Renal pelvis (tissue), 4 donors: Measurements from ENCODE around the gene PPM1E. TPM values are rescaled to one million over a fixed set of nuclear protein-coding genes. Genes with fewer than 3 reads are reported as not detected.
"Not testable (repeated sequence)": the region's sequence is repeated elsewhere in the genome, so short reads cannot be mapped to it uniquely, and the experiment has no call there.

Source experiments
- DNase-seq: peaks from one replicate; pipeline ENCODE4 v3.0.0-alpha.2; 2013
- polyA plus RNA-seq, 3 donors: library from polyadenylated mRNA; unstranded; fragments of 120-200 nt; gene quantifications; one replicate each; pipeline ENCODE4 v1.2.1, GENCODE V29; 2013; ENCODE audit not compliant: insufficient read length in 3 of 3

PPM1E gene
- polyA plus RNA-seq, 3 donors, result 3.0 to 4.3 (median 4.2) TPM

DNA sequence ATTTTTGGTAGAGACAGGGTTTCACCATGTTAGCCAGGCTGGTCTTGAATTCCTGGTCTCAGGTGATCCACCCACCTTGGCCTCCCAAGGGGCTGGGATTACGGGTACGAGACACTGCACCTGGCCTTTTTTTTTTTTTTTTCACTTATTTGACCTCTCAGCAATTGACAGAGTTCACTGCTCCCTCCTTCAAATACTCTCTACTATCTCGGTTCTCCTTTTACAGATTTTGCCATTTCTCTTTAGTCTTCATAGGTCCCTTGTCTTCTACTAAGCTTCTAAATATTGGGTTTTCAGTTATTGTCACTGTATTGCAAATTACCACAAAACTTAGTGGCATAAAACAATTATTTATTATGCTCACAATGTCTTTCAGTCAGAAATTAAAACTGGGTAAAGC, 191.8 kb downstream of the PPM1E start:
- DNase-seq, result no peak

DNA sequence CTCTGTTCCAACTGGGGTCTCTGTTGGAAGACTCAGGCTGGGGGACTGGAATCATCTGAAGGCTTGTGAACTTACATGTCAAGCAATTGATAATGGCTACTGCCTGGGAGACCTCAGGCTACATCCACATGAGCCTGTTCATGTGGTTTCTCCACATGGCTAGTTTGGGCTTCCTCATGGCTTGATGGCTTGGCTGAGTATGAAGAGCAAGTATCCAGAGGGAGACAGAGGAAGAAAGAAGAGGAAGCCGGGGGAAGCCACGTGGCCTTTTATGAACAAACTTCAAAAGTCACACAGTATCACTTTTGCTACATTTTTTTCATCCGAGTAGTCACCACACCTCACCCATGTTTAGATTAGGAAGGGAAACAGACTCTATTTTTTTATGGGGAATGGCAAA, 192.2 kb downstream of the PPM1E start:
- DNase-seq, result no peak

DNA sequence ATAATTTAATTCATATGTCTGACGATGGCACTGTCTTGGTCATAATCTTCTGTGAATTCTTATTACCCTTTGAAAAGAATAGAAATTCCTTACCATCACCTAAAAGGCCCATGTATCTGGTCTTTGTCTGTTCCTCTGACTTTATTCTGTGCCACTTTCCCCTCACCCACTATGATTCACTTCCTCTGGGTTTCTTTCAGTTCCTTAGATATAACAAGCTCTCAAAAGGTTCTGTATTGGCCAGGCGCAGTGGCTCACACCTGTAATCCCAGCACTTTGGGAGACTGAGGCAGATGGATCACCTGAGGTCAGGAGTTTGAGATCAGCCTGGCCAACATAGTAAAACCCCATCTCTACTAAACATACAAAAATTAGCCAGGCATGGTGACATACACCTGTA, 198.7 kb downstream of the PPM1E start:
- DNase-seq, result not testable (repeated sequence)

DNA sequence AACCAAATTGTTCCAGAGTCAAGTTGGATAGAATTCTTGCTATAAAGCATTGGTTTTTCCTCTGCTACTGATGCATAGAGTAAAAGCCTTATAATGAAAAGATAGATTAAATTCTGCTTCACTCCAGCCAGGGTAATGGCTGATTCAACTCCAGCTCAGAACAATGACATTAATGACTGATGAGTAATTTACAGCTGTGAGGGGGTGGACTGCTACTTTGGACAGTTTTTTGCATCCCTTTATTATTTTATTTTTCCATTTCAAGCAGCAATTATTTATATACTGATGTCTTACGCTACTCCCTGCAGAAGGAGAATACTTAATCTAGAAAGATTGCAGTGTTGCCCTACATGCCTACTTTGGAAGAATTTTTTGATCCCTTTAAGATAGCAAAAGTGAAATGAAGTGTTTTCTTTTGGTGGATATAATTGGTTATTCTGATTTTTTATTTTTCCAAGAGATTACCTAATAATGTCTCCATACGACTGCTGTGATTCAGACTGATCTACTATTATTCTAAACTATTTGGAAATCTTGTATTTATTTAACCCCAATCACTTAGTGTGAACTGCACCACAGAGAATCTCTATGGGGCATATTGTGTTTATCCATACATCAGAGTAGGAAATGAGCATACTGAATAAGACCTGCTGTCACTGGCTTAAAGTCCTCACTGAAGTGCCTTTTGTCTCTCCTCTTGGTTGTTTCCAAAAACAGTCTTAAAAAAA, 201.5 kb downstream of the PPM1E start:
- DNase-seq, result no peak

DNA sequence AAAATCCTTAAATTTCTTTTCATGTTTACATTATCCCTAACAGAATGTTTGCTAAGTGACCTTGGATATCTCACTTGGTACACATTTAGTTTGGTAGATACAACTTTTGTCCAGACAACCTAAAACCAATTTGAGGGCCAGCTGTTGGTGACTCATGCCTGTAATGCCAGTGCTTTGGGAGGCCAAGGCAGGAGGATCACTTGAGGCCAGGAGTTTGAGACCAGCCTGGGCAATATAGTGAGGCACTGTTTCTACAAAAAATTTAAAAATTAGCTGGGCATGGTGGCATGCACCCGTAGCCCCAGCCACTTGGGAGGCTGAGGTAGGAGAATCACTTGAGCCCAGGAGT, 202.0 kb downstream of the PPM1E start:
- DNase-seq, result not testable (repeated sequence)

DNA sequence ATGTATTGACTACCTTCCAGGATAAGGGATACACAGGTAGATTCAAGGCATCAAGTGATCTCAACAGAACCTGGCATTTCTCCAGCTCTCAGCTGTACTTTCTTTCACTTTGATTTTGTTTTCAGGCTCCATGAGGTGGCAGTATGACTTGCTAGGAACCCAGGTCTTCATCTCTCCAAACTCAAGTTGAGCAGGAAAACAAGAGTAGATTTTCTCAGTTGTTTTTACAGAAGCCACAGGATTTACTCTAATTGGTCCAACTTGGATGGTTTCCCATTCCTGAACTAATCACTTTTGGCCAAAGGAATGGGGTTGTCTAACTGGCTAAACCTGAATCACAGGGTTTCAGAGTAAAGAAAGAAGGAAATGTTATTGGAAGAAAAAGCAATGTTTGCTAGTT, 204.4 kb downstream of the PPM1E start:
- DNase-seq, result peak; percentile 11

DNA sequence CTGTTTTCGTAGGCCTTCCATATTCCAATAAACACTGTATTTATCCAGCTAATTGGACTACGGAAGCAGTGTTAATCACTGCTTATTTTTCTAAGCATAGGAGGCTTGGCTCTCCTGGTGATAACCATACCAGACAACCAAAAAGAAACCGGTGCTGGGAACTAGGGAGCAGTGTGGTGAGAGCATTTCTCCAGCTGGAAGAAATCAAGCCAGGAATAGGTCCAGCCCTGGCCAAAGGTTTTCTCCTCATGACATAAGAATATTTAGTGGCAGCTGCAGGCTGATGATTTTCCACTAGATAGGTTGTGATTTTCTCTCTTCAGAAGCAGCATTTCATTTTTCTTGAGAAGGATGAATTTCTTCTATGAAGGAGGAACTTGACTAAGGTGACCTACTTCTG, 209.6 kb downstream of the PPM1E start:
- no peak for DNase-seq

DNA sequence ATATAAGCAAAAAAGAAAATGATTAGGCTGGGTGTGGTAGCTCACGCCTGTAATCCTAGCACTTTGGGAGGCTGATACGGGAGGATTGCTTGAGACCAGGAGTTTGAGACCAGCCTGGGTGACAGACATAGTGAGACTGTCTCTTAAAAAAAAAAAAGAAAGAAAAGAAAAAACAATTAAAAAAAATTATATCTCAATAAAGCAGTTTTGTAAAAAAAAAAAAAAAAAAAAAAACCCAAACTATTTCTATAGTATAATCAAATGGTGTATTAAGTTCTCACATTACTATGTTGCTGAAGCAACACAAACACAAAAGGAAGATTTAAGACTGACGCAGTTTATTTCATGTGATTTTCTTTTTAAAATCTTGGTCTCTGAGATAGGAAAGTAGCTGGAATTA, 210.6 kb downstream of the PPM1E start:
- DNase-seq, result no peak

DNA sequence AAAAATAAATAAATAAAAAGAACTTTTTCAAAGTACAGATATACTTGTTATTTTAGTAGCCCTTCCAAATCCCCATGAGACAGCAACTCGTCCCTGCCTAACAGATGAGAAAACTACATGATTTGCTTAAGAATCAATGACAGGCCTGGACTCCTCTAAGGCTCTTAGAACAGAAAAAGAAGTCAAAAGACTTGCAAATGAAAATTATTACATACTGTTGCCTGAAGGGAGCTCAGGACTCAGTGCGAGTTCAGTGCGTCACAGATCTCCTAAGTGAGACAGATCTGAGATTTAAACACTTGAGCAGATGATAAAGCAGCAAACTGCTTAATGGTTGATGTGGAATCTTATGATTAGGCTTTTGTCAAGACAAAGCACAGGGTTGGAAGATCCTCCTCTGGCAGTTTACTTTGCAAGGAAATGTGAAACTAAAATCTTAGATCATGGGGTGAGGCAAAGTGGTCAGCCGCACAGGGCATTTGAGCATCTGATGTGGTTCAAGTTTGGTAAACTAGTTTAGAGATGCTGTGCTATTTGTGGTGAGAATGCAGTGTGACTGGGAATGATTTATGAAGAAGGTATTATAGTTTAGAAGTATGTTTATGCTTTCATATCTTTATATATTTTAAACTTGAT, 212.9 kb downstream of the PPM1E start:
- DNase-seq, result no peak

DNA sequence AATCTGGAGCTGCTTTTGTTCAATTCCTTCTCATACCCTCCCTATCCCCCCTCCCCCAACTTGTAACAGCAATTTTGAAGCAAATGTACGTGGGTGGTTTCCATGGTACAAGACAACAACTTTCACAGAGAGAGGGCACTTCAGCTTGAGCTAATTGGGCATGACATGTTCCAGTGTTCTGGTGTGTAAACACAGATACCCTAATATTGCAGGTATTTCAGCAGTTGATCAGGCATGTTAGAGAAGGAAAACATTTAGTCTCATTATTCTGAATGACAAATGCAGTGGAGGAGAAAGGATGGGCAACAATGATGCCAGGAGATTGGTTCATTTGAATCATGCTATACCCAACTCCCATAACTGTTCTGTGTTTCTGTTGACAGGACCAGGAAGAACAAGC, 213.5 kb downstream of the PPM1E start:
- DNase-seq, result peak; percentile 72

DNA sequence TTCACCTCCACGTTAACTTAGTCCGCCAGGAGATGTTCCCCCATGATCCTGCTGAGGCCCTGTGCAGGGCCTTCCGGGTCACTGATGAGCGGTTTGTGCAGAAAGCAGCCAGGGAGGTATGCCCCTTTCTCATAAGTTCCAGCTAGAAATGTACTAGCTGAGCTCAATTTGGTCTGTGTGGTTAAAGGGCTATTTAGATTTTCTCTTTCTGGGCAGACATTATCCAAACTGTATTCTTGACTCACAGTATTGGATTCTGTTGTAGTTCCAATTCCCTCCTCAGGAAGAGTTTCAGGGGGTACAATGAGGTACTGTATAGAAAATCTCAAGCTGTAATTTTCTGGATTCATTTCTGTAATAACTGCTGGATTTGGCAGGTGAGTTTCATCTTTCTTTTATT, 214.0 kb downstream of the PPM1E start:
- no peak for DNase-seq

DNA sequence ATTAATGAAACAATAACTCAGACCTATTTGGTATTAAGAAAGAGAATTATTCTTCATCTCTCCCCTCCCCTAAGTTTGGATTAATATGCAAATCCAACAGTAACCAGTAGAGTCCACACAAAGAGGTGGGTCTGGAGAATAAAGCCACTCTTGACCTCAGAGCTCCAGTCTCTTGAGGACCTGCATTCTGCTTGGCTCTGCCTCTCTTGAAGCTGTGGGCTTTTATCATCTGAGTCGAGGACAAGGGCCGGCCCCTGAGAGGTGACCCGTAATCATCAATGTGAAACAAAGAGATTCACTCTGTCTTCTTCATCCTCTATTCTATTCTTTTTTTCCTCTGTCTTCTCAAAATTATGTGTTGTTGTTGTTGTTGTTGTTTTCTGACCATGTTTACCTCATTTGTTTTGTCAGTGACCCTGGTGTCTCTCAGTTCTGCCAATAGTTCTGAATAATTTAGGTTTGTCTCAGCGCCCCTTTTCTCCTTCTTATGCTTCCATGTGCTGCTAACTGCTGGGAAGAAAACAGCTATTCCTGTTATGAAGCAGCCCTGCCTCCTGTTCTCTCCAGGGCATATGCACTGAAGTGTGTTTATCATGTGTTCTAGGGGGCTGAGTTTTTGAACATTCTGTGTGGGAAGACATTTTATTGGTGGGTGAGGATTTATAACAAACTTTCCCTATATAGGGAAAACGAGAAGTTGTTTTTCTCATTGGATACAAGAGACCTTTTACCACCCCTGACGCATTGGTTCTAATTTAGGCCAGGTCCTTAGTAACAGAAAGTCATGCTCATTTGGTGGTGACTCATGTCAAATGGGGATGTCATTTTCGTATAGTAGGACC, 215.2 kb downstream of the PPM1E start:
- no peak for DNase-seq

DNA sequence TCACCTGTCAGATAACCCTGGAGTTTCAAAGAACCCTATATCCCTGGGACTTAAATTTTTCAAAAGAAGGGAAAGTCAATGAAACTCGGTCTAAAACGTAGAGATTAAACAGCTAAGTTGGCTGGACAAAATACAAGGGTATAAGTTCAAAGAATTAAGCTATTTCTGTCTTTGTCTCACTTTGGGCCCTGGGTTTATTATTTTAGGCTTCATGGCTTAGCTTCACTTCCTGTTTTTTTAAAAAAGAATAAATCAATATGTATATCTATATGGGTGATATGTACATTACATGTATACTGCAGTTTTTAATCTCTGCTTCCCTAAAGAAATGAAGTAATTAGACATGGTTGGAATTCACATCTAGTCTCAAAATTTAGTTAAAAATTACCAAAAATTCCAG, 218.7 kb downstream of the PPM1E start:
- DNase-seq, result no peak

DNA sequence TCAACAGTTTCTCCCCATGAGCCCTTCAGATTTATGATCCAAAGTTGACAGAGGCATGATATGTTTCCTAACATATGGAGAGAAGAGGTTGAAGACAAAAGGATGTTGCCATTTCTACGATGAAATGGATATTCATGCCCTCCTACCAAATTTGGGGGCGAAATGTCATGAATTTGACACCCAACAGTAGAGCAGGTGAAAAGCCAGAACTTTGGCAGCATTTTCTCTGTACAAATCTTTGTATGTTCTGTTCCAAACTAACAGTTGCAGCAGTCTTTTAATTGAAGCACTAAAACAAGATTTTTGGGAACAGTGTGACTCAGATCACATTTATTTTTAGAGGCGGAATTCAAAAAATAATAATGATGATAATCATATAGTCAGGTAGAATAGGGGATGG, 220.9 kb downstream of the PPM1E start:
- DNase-seq, result no peak

DNA sequence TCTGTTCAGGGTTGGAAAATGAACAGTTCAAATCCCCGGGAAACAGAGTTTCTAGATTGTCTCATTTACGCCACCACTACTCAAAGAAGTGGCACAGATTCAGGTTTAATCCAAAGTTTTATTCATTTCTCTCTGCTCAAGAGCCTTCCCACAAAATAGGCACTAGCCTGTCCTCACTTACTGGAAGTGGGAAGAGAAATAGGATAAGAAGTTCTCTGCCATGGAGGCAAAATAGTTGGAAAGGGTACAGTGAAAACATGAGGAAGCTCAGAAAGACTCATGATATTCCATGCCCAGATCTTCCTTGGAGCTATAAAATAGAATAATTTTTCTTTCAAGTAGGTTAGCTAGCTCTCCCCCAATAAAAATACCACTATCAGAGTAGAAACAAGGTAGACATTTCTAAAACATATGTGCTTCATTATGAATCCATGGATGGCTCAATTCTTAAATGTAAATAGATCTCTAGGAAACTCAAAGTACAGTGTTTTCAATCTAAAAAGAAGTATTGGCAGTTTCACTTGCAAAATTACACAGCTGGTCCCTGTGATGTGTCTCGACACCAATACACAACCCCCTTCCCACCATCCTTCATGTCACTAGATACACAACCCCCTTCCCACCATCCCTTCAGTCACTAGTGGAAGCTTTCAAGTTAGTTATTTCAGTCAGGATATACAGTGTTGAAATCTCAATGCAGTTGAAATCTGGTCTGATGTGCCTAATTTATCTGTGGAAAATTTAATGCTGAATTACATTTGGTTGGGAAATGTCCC, 225.2 kb downstream of the PPM1E start:
- no peak for DNase-seq

DNA sequence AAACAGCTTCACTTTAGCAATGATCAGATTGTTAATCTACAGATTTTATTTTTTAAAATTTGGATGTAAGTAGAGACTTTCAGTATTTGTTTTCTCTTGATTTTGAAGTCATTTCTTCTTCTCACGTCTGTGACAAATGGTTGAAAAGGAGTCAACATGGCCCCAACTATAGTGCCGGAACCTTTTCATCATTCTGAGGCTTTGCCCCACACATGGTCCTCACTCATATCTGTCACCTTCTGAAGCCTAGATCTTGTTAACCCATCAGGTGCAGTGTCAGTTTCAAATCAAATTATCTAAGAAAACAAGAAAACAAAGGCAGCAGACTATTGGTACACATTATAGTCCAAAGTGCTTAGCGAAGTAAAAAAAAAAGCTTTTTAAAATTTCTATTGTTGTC, 227.0 kb downstream of the PPM1E start:
- no peak for DNase-seq

DNA sequence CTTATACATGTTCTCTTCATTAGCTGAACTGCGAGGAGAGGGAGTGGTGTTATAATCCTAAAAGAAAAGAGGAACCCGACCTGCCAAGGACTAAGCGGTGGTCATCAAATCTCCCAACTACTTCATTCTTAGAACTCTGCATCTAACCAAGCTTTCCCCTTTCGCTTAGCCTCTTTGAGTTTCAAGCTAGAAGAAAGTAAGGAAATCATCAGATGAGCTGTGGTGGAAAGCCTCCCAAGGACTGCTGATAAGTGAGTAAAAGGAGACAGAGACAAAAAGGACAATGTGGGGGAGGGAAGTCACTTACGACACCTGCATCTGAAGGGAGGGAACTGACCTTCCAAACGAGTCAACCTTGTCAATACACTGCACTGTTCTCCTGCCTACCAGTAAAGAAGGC, 229.7 kb downstream of the PPM1E start:
- no peak for DNase-seq

DNA sequence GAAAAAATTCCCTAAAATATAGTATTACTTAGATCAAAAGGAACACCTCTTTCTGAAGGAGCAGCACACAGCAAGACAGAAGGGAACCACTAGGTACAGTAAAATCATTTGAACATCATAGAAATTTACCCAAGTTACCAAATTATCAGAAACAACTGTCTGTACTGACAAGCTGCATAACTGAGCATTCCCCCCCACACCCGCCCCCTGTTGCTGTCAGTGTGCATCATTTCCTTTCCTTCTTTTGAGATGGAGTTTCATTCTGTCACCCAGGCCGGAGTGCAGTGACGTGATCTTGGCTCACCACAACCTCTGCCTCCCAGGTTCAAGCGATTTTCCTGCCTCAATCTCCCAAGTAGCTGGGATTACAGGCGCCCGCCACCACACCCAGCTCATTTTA, 230.3 kb downstream of the PPM1E start:
- no peak for DNase-seq

DNA sequence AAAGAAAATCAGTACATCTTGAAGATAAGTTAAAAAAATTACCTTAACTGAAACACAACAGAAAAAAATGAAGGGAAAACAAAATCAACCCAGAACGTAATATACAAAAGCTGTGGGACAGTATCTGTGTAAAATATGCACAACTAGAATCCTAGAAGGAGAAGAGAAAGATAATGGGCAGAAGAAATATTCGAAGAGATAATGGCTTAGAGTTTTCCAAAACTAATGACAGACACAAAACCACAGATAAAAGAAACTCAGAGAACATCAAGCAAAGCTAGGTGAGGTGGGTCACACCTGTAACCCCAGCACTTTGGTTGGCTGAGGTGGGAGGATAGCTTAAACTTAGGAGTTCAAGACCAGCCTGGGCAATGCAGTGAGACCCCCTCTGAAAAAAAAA, 234.0 kb downstream of the PPM1E start:
- DNase-seq, result no peak

DNA sequence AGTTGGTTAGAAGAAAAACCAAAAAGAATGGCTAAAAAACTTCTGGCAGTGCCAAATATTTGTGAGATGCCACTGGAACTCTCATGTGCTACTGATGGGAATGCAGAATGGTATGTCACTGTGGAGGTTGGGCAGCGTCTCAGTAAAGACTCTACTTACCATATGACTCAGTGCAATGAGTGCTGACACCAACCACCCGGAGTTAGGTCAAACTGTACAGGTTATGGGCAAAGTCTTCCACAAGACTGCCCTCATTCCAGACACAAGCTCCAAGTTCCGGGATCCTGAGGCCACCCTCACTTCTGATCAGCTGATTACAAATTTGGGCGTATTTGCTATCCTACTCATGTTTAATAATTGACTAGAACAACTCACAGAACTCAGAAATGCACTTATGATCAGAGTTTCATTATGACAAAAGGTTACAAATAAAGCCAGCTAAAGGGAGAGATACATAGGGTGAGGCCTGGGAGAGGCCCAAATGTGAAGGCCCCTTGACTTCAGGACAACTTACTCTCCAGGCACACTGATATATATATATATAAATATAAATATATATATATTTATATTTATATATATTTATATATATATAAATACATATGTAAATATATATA, 236.2 kb downstream of the PPM1E start:
- no peak for DNase-seq

DNA sequence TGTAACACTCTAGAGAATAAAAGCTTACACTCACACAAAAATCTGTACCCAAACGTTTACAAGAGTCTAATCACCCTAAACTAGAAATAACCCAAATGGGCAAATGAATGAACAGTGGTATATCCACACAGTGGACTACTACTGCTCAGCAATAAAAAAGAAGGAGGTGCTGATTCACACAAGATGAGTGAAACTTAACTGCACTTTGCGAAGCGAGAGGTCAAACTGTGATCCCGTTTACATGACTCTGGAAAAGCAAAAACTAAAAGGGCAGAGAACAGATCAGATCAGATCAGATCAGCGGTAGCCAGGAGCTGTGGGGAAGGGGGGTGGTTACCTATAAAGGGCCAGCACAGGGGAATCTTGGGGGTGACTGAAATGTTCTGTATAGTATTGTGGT, 237.7 kb downstream of the PPM1E start:
- DNase-seq, result no peak
